ENCODE data around the gene VENTX. TPM values are rescaled to one million over a fixed set of nuclear protein-coding genes. Genes with fewer than 3 reads are reported as not detected.

The VENTX gene
- total and polyA plus RNA-seq, 9 donors, result 0.04 to 0.24 (median 0.17) TPM

DNA sequence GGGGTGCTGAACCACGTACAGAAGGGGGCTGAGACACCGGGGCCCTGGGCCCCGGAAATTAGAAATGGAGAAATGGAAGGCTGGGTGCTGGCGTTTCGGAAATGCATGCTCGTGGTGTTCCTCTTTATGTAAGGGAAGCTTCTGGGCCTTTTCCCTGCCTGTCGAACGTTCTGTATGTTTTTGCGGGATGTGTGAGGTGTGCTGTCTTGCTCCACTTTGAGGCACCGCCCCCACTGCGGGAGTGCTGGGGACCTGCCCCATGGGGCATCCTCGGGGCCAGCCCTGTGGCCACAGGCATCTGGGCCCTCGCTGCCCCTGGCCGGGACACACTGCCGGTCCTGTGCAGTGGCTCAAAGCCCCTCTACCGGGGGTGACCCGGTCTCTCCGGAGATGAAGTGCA lies 1.7 kb upstream of the VENTX start:
- Histone ChIP-seq H3K9me3 (replicated peaks; ENCODE audit: control insufficient read depth, low read depth, low read length) (no peaks in the 10 kb centered on the region), H3K4me3 (ENCODE audit: low read length) (no peak overlapping the region), H3K36me3 (ENCODE audit: control insufficient read depth, insufficient read depth, low read length) (no peaks in the 10 kb centered on the region), H3K27ac (ENCODE audit: low read length) (no peak overlapping the region), H3K27me3 (ENCODE audit: control insufficient read depth, insufficient read depth, low read length) (peaks cover 87% of the 10 kb centered on the region), H3K4me1 (ENCODE audit: control insufficient read depth, insufficient read depth, low read length) (peaks cover 13% of the 10 kb centered on the region)
- 2% methylated on average over 16 of the region's 18 CpGs for WGBS (ENCODE audit: insufficient coverage)
- DNase-seq, result peak; percentile 34

GRCh38 chr10:133236401-133237240 lies 1.0 kb upstream of the VENTX start:
- H3K27me3 ChIP-seq (ENCODE audit: control insufficient read depth, insufficient read depth, low read length), result peaks cover 88% of the 10 kb centered on the region
- peaks cover 13% of the 10 kb centered on the region for H3K4me1 ChIP-seq (ENCODE audit: control insufficient read depth, insufficient read depth, low read length)
- no peaks in the 10 kb centered on the region for H3K9me3 ChIP-seq (replicated peaks; ENCODE audit: control insufficient read depth, low read depth, low read length)
- no peak overlapping the region for H3K27ac ChIP-seq (ENCODE audit: low read length)
- no peak overlapping the region for H3K4me3 ChIP-seq (ENCODE audit: low read length)
- DNase-seq, result no peak
- WGBS (ENCODE audit: insufficient coverage), result under 1% methylated on average over 101 of the region's 103 CpGs
- H3K36me3 ChIP-seq (ENCODE audit: control insufficient read depth, insufficient read depth, low read length), result no peaks in the 10 kb centered on the region

- under 1% methylated on average over 23 of the region's 32 CpGs for WGBS (ENCODE audit: insufficient coverage)
- DNase-seq, result no peak
- Histone ChIP-seq H3K4me3 (ENCODE audit: low read length) (no peak overlapping the region), H3K36me3 (ENCODE audit: control insufficient read depth, insufficient read depth, low read length) (no peaks in the 10 kb centered on the region), H3K27me3 (ENCODE audit: control insufficient read depth, insufficient read depth, low read length) (peaks cover 88% of the 10 kb centered on the region), H3K27ac (ENCODE audit: low read length) (no peak overlapping the region), H3K9me3 (replicated peaks; ENCODE audit: control insufficient read depth, low read depth, low read length) (no peaks in the 10 kb centered on the region), H3K4me1 (ENCODE audit: control insufficient read depth, insufficient read depth, low read length) (peaks cover 13% of the 10 kb centered on the region)
These were observed 441 bp upstream of the VENTX start for GRCh38 chr10:133237241-133237587.

- peaks cover 13% of the 10 kb centered on the region for H3K4me1 ChIP-seq (ENCODE audit: control insufficient read depth, insufficient read depth, low read length)
- 11% methylated on average over 14 of the region's 15 CpGs for WGBS (ENCODE audit: insufficient coverage)
- H3K4me3 ChIP-seq (ENCODE audit: low read length), result no peak overlapping the region
- no peak for DNase-seq
- H3K9me3 ChIP-seq (replicated peaks; ENCODE audit: control insufficient read depth, low read depth, low read length), result no peaks in the 10 kb centered on the region
- H3K36me3 ChIP-seq (ENCODE audit: control insufficient read depth, insufficient read depth, low read length), result no peaks in the 10 kb centered on the region
- H3K27ac ChIP-seq (ENCODE audit: low read length), result no peak overlapping the region
- peaks cover 88% of the 10 kb centered on the region for H3K27me3 ChIP-seq (ENCODE audit: control insufficient read depth, insufficient read depth, low read length)
These were observed 780 bp downstream of the VENTX start for GRCh38 chr10:133238466-133238804.

DNA sequence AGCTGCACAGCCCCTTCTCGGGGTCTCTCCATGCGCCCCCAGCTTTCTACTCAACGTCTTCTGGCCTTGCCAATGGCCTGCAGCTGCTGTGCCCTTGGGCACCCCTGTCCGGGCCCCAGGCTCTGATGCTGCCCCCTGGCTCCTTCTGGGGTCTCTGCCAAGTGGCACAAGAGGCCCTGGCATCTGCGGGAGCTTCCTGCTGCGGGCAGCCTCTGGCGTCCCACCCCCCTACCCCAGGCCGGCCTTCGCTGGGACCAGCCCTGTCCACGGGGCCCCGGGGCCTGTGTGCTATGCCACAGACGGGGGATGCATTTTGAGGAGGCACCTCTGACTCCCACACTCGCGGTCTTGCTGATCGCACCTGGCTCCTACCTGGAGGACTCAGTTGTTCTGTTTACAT lies 2.3 kb downstream of the VENTX start:
- Histone ChIP-seq H3K4me3 (ENCODE audit: low read length) (no peak overlapping the region), H3K4me1 (ENCODE audit: control insufficient read depth, insufficient read depth, low read length) (peaks cover 13% of the 10 kb centered on the region), H3K36me3 (ENCODE audit: control insufficient read depth, insufficient read depth, low read length) (no peaks in the 10 kb centered on the region), H3K9me3 (replicated peaks; ENCODE audit: control insufficient read depth, low read depth, low read length) (no peaks in the 10 kb centered on the region), H3K27me3 (ENCODE audit: control insufficient read depth, insufficient read depth, low read length) (peaks cover 92% of the 10 kb centered on the region), H3K27ac (ENCODE audit: low read length) (no peak overlapping the region)
- DNase-seq, result no peak
- WGBS (ENCODE audit: insufficient coverage), result 87% methylated on average over 11 of the region's 15 CpGs

- H3K4me3 ChIP-seq (ENCODE audit: low read length), result no peak overlapping the region
- H3K27ac ChIP-seq (ENCODE audit: low read length), result no peak overlapping the region
- 61% methylated on average over 25 of the region's 25 CpGs for WGBS (ENCODE audit: insufficient coverage)
These were observed 4.0 kb downstream of the VENTX start for GRCh38 chr10:133241501-133242205.

GRCh38 chr10:133242611-133243356 lies 5.1 kb downstream of the VENTX start:
- Histone ChIP-seq H3K4me1 (ENCODE audit: control insufficient read depth, insufficient read depth, low read length) (peaks cover 7% of the 10 kb centered on the region), H3K36me3 (ENCODE audit: control insufficient read depth, insufficient read depth, low read length) (no peaks in the 10 kb centered on the region), H3K4me3 (ENCODE audit: low read length) (no peak overlapping the region), H3K27ac (ENCODE audit: low read length) (no peak overlapping the region), H3K27me3 (ENCODE audit: control insufficient read depth, insufficient read depth, low read length) (peaks cover 85% of the 10 kb centered on the region), H3K9me3 (replicated peaks; ENCODE audit: control insufficient read depth, low read depth, low read length) (no peaks in the 10 kb centered on the region)
- no peak for DNase-seq
- 69% methylated on average over 27 of the region's 27 CpGs for WGBS (ENCODE audit: insufficient coverage)

More at GRCh38 chr10:133241501-133242205, 4.0 kb downstream of the VENTX start:
- Histone ChIP-seq H3K27me3 (ENCODE audit: control insufficient read depth, insufficient read depth, low read length) (peaks cover 92% of the 10 kb centered on the region), H3K4me1 (ENCODE audit: control insufficient read depth, insufficient read depth, low read length) (peaks cover 13% of the 10 kb centered on the region), H3K36me3 (ENCODE audit: control insufficient read depth, insufficient read depth, low read length) (no peaks in the 10 kb centered on the region), H3K9me3 (replicated peaks; ENCODE audit: control insufficient read depth, low read depth, low read length) (no peaks in the 10 kb centered on the region)
- DNase-seq, result no peak

- peaks cover 3% of the 10 kb centered on the region for H3K4me1 ChIP-seq (ENCODE audit: control insufficient read depth, insufficient read depth, low read length)
- H3K27ac ChIP-seq (ENCODE audit: low read length), result no peak overlapping the region
- H3K4me3 ChIP-seq (ENCODE audit: low read length), result no peak overlapping the region
- no peaks in the 10 kb centered on the region for H3K9me3 ChIP-seq (replicated peaks; ENCODE audit: control insufficient read depth, low read depth, low read length)
- WGBS (ENCODE audit: insufficient coverage), result 42% methylated on average over 14 of the region's 14 CpGs
- H3K36me3 ChIP-seq (ENCODE audit: control insufficient read depth, insufficient read depth, low read length), result no peaks in the 10 kb centered on the region
- peaks cover 79% of the 10 kb centered on the region for H3K27me3 ChIP-seq (ENCODE audit: control insufficient read depth, insufficient read depth, low read length)
- DNase-seq, result no peak
These were observed 5.9 kb downstream of the VENTX start for GRCh38 chr10:133243593-133243992.

GRCh38 chr10:133245439-133246235 lies 8.0 kb downstream of the VENTX start:
- no peak for DNase-seq

More at GRCh38 chr10:133245439-133246235, 8.0 kb downstream of the VENTX start:
- peaks cover 70% of the 10 kb centered on the region for H3K27me3 ChIP-seq (ENCODE audit: control insufficient read depth, insufficient read depth, low read length)
- no peaks in the 10 kb centered on the region for H3K9me3 ChIP-seq (replicated peaks; ENCODE audit: control insufficient read depth, low read depth, low read length)
- H3K36me3 ChIP-seq (ENCODE audit: control insufficient read depth, insufficient read depth, low read length), result no peaks in the 10 kb centered on the region
- no peak overlapping the region for H3K4me3 ChIP-seq (ENCODE audit: low read length)
- WGBS (ENCODE audit: insufficient coverage), result 49% methylated on average over 23 of the region's 33 CpGs
- no peak overlapping the region for H3K27ac ChIP-seq (ENCODE audit: low read length)
- H3K4me1 ChIP-seq (ENCODE audit: control insufficient read depth, insufficient read depth, low read length), result peaks cover 3% of the 10 kb centered on the region

Data from muscle of leg (tissue), 11 donors.